ENCODE results near the gene TPK1. TPM values are rescaled to one million over a fixed set of nuclear protein-coding genes. Genes with fewer than 3 reads are reported as not detected.

Gene TPK1
- total RNA-seq, 1 experiment from 2014 or later, result 3.1 TPM

DNA sequence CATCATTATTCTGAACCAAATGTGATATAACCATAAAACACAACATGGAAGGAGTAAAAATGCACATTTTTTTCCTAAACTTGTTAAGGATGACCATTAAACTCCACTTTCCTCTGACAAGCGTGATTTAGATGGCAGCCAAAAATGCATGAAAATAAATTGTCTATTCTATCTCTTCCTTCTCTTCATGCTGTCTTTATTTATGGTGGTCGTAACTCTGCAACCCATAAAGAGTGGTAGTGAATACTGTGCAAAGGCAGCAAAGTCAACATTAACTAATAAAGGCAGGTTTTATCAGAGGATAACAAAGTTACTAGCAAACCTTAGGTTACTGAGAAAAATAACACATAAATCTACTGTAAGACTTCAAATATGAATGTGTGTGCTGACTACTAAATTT lies 106.6 kb downstream of the TPK1 start:
- Histone ChIP-seq H2BK15ac (ENCODE audit: low read depth, low read length) (no peak overlapping the region), H3K23me2 (ENCODE audit: insufficient read length, low read depth, low read length, poor library complexity, severe bottlenecking) (no peaks in the 10 kb centered on the region), H4K20me1 (ENCODE audit: control insufficient read depth, insufficient read depth, insufficient read length) (no peaks in the 10 kb centered on the region), H2BK5ac (ENCODE audit: insufficient read length, low read length) (no peak overlapping the region), H4K5ac (ENCODE audit: insufficient read length, low read depth, low read length) (no peak overlapping the region), H3K9ac (ENCODE audit: extremely low read depth, insufficient read length, low read length) (no peak overlapping the region), H3K4me1 (ENCODE audit: insufficient read depth, low read length) (no peaks in the 10 kb centered on the region), H2AK5ac (ENCODE audit: insufficient read length, low read length) (no peak overlapping the region), H2BK120ac (ENCODE audit: low read depth, low read length, poor library complexity, severe bottlenecking) (no peak overlapping the region), H3K27me3 (ENCODE audit: insufficient read depth, low read length) (no peaks in the 10 kb centered on the region), H2BK20ac (ENCODE audit: low read depth, low read length, poor library complexity, severe bottlenecking) (no peak overlapping the region), H2BK12ac (ENCODE audit: insufficient read length, low read depth, low read length) (no peak overlapping the region), H3K9me3 (ENCODE audit: control insufficient read depth, low read depth, low read length) (peaks cover 8% of the 10 kb centered on the region), H3K14ac (ENCODE audit: insufficient read depth, low read length) (no peak overlapping the region), H4K8ac (replicated peaks; ENCODE audit: insufficient read length, low read depth, low read length) (no peak overlapping the region), H3K4ac (ENCODE audit: low read depth, low read length) (no peak overlapping the region), H2AFZ (ENCODE audit: low read length) (no peak overlapping the region), H3K27ac (ENCODE audit: insufficient read length, low read depth, low read length) (no peak overlapping the region), H3K18ac (ENCODE audit: insufficient read length, low read depth, low read length) (no peak overlapping the region), H3K79me2 (ENCODE audit: insufficient read depth, low read length) (no peaks in the 10 kb centered on the region), H3K23ac (ENCODE audit: insufficient read length, low read depth, low read length) (no peak overlapping the region), H3T11ph (ENCODE audit: low read length) (no peak overlapping the region), H3K79me1 (ENCODE audit: insufficient read depth, low read depth, low read length, poor library complexity, severe bottlenecking) (no peaks in the 10 kb centered on the region), H3K56ac (ENCODE audit: insufficient read length, low read depth, low read length) (no peak overlapping the region), H4K91ac (ENCODE audit: insufficient read length, low read depth, low read length) (no peak overlapping the region), H3K4me2 (ENCODE audit: insufficient read depth, insufficient read length, low read length) (no peak overlapping the region)
- Mint-ChIP-seq H3K27ac (no peak overlapping the region), H3K27me3 (ENCODE audit: low read depth) (no peaks in the 10 kb centered on the region), H3K4me3 (no peak overlapping the region), H3K9me3 (peaks cover 7 to 15% of the 10 kb centered on the region in 2 experiments), H3K4me1 (no peaks in the 10 kb centered on the region), H3K36me3 (ENCODE audit: insufficient read depth in 1 of 3, low read depth in 3 of 3) (peaks cover 6 to 7% (median 7%) of the 10 kb centered on the region in 3 experiments; a peak in 6 of 7 replicates)
- DNase-seq, result no peak
- TF ChIP-seq, protein P1, sequence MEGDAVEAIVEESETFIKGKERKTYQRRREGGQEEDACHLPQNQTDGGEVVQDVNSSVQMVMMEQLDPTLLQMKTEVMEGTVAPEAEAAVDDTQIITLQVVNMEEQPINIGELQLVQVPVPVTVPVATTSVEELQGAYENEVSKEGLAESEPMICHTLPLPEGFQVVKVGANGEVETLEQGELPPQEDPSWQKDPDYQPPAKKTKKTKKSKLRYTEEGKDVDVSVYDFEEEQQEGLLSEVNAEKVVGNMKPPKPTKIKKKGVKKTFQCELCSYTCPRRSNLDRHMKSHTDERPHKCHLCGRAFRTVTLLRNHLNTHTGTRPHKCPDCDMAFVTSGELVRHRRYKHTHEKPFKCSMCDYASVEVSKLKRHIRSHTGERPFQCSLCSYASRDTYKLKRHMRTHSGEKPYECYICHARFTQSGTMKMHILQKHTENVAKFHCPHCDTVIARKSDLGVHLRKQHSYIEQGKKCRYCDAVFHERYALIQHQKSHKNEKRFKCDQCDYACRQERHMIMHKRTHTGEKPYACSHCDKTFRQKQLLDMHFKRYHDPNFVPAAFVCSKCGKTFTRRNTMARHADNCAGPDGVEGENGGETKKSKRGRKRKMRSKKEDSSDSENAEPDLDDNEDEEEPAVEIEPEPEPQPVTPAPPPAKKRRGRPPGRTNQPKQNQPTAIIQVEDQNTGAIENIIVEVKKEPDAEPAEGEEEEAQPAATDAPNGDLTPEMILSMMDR (conservative IDR thresholded peaks at IDR 0.05), result no peak
- no CpG with 5 or more reads among the region's 2 CpGs for WGBS (ENCODE audit: extremely low coverage, insufficient read length, low lambda C conversion rate)

Data from H9 (cell line).